ENCODE data around the gene TEX2.
"Not testable (repeated sequence)": the region's sequence is repeated elsewhere in the genome, so short reads cannot be mapped to it uniquely, and the experiment has no call there.

Gene TEX2

DNA sequence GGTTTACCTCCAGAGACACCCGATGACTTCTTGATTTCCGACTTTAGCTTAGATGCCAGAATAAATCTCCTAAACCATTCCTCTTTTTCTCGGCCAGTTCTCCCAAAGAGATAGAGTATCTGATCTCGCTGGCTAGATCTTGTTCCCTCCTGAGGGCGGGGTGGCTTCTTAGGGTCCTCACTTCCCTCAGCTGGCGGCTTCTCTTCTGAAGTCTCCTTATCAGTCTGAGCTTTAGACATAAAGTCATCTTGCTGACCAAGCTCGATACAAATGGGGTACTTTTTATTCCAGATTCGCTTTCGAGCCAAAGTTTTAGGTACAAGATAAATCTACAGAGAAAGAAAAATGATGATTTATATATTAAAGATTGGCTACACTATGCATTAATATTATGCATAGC is 69.5 kb downstream of the TEX2 start:
- H3K4me3 ChIP-seq (ENCODE audit: low read depth, low read length): no peak overlapping the region
- DNase-seq (ENCODE audit: low read depth): no peak
- no peak for TF ChIP-seq CTCF (IDR thresholded peaks at IDR 0.05; ENCODE audit: low read depth, low read length, missing control alignments)
- in situ Hi-C loops (cut with HindIII; ENCODE audit: low sequenced_read_pairs): no loop called here

DNA sequence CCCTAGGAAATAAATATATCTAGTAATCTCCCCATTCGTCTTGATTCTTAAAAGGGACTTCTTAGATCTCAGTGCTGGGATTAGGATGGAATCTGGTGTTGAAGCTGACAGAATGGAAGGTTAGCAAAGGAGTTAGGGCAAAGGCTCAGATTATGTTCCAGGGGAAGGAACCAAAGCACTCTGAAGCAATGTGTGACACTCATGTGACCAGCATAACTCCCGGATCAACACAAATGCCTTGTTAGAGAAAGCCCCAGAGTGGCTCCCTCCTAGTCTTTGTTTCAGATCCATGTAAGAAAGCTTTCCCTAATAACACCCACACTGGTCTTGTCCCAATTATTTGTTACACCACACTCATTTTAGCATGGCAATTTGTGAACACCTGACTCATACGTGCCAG is 70.5 kb downstream of the TEX2 start:
- in situ Hi-C loops (cut with HindIII; ENCODE audit: low sequenced_read_pairs): no loop called here
- no peak for DNase-seq (ENCODE audit: low read depth)
- no peak for TF ChIP-seq CTCF (IDR thresholded peaks at IDR 0.05; ENCODE audit: low read depth, low read length, missing control alignments)
- H3K4me3 ChIP-seq (ENCODE audit: low read depth, low read length): no peak overlapping the region

- H3K4me3 ChIP-seq (ENCODE audit: low read depth, low read length): no peak overlapping the region
- DNase-seq (ENCODE audit: low read depth): no peak
- no peak for TF ChIP-seq CTCF (IDR thresholded peaks at IDR 0.05; ENCODE audit: low read depth, low read length, missing control alignments)
- in situ Hi-C loops (cut with HindIII; ENCODE audit: low sequenced_read_pairs): no loop called here
Observed at GRCh38 chr17:64190472-64190871, 72.6 kb downstream of the TEX2 start.

GRCh38 chr17:64188088-64188487 is 75.0 kb downstream of the TEX2 start:
- in situ Hi-C loops (cut with HindIII; ENCODE audit: low sequenced_read_pairs): no loop called here
- no peak for DNase-seq (ENCODE audit: low read depth)
- H3K4me3 ChIP-seq (ENCODE audit: low read depth, low read length): no peak overlapping the region
- TF ChIP-seq CTCF (IDR thresholded peaks at IDR 0.05; ENCODE audit: low read depth, low read length, missing control alignments): no peak

DNA sequence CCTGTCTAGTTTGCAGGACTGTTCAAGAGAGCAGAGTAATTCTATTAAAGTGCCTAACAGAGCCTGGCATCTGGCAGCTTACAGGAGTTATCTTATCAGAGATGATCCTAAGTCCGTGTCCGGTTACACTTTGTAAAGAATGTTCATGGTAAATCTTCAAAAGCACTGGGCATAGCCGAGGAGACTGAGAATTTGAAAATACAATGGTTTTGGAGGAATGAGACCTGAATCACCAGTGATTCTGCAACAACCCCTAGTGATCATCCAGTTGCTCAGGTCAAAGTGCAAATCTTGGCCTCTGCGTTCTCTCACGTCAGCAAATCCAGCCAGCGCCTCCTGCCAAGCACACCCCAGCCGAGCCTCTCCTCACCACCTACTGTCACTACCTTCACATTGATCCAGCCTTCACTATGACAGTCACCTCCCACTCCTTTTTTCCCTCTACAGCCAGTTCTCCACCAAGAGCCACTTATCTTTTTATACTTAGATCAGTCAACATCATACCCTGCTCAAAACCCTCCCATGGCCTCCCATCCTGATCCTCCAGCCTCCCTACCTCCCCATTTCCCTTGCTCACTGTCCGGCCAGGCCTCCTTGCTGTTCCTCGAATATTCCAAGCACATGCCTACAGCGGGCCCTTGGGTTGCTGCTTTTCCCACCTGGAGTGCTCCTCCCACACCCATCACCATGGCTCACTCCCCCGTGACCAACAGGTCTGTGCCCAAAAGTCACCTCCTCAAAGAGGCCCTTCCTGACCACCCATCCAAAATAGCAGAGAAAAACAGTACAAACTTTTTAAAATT is 75.8 kb downstream of the TEX2 start:
- in situ Hi-C loops (cut with HindIII; ENCODE audit: low sequenced_read_pairs): no loop called here
- no peak for TF ChIP-seq CTCF (IDR thresholded peaks at IDR 0.05; ENCODE audit: low read depth, low read length, missing control alignments)
- DNase-seq (ENCODE audit: low read depth): no peak
- no peak overlapping the region for H3K4me3 ChIP-seq (ENCODE audit: low read depth, low read length)

DNA sequence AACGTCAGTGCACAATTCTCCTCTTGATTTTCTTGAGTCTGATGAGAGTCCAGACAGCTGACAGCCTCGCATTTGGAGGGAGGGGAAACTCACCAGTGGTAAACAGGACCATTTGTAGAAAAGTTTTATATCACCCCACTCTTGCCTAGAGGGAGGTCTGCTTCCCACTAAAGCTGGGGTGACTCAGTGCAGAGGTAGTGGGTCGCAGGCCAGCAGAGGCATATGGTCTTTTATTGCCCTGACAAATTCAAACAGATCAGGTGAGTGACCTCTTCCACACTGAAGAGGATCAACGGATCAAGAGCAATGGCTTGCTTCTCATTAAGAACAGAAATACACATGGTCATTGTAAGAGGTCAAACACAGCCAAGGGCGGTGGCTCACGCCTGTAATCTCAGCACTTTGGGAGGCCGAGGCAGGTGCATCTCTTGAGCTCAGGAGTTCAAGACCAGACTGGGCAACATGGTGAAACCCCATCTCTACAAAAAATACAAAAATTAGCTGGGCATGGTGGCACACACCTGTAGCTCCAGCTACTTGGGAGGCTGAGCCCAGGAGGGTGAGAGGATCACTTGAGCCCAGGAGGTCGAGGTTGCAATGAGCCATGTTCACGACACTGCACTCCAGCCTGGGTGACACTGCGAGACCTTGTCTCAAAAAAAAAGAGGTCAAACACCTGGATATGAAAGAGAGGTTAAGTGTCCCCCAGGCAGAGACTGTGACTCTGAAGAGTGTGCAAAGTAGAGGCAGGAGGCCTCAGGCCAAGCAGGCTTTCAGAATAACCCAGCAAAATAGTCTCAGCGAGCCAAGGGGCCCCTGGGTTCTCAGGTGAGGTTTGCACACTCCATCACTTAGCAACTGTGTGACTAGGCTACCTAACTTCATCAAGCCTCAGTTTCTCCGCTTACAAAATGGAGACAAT is 76.6 kb downstream of the TEX2 start:
- no peak for TF ChIP-seq CTCF (IDR thresholded peaks at IDR 0.05; ENCODE audit: low read depth, low read length, missing control alignments)
- in situ Hi-C loops (cut with HindIII; ENCODE audit: low sequenced_read_pairs): no loop called here
- H3K4me3 ChIP-seq (ENCODE audit: low read depth, low read length): no peak overlapping the region
- no peak for DNase-seq (ENCODE audit: low read depth)

DNA sequence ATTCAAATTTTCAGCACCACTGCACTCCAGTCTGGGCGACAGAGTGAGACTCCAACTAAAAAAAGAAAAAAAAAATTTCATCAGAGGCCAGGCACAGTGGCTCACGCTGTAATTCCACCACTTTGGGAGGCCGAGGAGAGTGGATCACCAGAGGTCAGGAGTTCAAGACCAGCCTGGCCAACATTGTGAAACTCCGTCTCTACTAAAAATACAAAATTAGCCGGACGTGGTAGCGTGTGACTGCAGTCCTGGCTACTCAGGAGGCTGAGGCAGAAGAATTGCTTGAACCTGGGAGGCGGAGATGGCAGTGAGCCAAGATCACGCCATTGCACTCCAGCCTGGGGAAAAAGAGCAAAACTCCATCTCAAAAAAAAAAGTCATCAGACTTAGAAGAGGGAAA is 77.5 kb downstream of the TEX2 start:
- in situ Hi-C loops (cut with HindIII; ENCODE audit: low sequenced_read_pairs); DNase-seq (ENCODE audit: low read depth); H3K4me3 ChIP-seq (ENCODE audit: low read depth, low read length): not testable (repeated sequence)
